ENCODE data around the gene OCA2.

OCA2 gene

GRCh38 chr15:28120359-28120640 lies 21.2 kb upstream of the OCA2 start:
- DNase-seq (ENCODE audit: low read depth) = no peak

- no peak for DNase-seq (ENCODE audit: low read depth)
Measured at GRCh38 chr15:28118531-28118930, 19.4 kb upstream of the OCA2 start.

- DNase-seq (ENCODE audit: low read depth) = no peak
Measured at GRCh38 chr15:28118083-28118482, 19.0 kb upstream of the OCA2 start.

DNA sequence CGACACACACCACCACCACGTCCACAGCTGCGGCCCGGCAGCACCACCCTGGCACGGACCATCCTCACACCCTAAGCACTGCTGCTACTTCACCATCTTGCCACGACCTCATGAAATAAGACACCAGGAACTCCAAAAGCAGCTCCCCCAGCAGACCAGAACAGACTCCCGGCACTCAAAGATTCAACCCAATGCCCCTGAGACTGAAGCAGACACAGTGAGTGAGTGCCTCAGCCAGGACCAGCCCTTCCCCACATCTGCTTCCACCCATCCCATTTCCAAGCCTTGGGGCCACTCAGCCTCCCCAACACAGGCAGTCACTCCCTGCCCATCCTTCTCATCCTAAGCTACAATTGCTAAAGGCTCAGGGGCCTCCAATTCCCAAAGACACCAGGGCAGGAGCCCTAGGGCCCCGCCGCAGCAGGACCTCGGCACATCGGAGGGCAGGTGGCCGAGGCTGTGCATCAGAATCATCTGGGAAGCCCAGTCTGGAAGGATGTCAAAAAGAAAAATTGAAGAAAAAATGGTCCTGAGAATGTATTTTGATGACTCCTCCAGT lies 18.4 kb upstream of the OCA2 start:
- no peak for DNase-seq (ENCODE audit: low read depth)

DNA sequence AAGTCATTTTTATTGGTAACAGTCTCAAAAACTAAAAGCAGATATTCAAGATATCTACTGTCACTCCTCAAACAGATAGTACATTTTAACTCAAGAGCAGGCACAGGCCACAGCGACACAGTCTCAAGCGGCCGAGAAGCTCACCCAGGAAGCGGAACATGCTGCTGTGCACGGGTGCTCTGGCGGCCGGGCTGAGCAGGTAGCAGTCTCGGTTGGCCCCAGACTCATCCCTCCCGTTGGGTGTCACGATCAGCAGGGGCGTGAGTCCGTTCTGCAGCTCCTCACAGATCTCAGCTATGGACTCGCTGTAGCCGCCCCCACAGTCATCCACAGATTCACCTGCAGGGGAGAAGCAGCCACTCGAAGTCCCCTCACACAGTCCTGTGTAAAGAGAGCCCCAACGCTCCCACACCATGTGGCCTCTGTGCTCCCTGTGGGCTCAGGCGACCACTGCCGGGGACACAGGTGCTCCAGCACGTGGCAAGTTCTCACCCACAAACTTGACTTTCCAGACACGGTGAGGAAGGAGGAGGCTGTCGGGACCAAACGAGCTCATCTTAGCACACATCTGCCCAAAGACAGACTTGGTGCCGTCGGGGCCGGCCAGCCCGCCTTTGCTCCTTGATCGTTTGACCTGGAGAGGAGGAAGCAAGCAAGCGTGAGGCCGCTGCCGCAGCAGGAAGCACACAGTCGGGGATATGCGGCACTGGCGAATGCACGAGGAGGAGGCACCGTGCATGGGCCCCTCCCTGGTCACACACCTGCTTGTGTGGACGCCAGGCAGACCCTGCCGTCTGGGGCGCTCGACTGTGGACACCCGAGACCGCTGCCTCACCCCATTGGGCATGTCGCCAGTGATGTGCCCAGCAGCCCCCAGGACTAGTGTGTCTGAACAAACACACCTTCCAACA lies 17.7 kb upstream of the OCA2 start:
- DNase-seq (ENCODE audit: low read depth) = no peak

- no peak for DNase-seq (ENCODE audit: low read depth)
Measured at GRCh38 chr15:28115871-28116270, 16.8 kb upstream of the OCA2 start.

- DNase-seq (ENCODE audit: low read depth) = no peak
Measured at GRCh38 chr15:28114721-28115622, 15.9 kb upstream of the OCA2 start.

- no peak for DNase-seq (ENCODE audit: low read depth)
Measured at GRCh38 chr15:28114114-28114455, 15.0 kb upstream of the OCA2 start.

- no peak for DNase-seq (ENCODE audit: low read depth)
Measured at GRCh38 chr15:28113394-28114113, 14.4 kb upstream of the OCA2 start.

GRCh38 chr15:28112962-28113361 lies 13.8 kb upstream of the OCA2 start:
- DNase-seq (ENCODE audit: low read depth) = no peak

GRCh38 chr15:28112101-28112760 lies 13.1 kb upstream of the OCA2 start:
- DNase-seq (ENCODE audit: low read depth) = no peak

- no peak for DNase-seq (ENCODE audit: low read depth)
Measured at GRCh38 chr15:28111543-28111942, 12.4 kb upstream of the OCA2 start.

DNA sequence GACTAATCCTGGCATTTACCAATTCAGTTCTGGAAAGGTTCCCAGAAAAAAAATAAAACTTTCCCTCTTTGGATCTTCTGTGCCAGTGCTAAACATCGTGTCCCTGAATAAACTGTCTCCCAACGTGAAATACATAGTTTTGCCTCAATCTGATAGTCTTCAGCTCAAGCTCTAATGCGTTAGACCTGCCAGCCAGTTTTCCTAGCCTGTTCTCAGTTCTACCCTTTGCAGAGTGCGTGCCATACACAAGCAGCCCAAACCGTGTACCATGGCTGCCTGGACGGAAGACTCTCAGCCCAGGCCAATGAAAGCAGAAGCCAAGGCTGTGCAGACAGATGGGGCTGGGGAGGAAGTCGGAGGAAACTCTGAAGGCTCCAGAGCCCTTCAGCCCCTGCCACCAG lies 11.4 kb upstream of the OCA2 start:
- no peak for DNase-seq (ENCODE audit: low read depth)

DNA sequence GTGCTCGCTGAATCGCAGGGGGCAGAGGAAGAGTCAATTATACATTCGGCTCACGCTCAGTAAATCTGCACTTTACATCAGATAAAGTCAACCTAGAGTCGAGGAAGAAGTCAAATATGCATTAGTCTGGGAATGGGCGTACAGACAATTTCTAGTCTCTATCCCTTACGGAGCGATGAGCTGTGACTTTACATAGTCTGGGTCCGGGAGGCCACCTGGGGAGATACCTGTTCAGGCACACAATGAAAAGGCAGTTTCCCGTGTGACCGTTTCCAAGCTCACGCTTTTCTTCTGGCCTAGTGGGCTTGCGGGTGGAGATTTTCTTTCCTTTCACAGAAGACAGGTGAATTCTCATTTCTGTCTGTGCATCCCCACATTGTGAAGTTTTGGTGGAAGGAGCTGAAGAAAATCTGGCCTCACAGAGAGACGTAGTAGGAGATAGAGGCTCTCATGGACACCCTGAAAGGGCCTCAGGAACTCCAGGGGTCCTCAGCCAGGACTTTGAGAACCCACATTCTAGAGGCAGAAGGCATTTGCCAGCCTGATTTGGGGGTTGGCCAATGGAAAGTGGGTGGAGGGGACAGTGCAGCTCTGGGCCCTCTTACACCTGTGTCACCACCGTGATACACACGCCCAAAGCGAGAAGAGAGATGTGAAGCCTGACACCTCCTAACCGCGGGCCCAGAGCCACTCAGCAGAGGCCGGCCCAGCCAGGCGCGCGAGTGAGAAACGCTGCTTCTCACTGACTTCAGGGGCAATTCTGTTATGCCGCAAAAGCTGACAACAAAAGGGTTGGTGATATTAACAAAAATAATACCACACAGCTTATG lies 10.7 kb upstream of the OCA2 start:
- no peak for DNase-seq (ENCODE audit: low read depth)

GRCh38 chr15:28107904-28108275 lies 8.8 kb upstream of the OCA2 start:
- DNase-seq (ENCODE audit: low read depth) = no peak

GRCh38 chr15:28107111-28107903 lies 8.2 kb upstream of the OCA2 start:
- no peak for DNase-seq (ENCODE audit: low read depth)

DNA sequence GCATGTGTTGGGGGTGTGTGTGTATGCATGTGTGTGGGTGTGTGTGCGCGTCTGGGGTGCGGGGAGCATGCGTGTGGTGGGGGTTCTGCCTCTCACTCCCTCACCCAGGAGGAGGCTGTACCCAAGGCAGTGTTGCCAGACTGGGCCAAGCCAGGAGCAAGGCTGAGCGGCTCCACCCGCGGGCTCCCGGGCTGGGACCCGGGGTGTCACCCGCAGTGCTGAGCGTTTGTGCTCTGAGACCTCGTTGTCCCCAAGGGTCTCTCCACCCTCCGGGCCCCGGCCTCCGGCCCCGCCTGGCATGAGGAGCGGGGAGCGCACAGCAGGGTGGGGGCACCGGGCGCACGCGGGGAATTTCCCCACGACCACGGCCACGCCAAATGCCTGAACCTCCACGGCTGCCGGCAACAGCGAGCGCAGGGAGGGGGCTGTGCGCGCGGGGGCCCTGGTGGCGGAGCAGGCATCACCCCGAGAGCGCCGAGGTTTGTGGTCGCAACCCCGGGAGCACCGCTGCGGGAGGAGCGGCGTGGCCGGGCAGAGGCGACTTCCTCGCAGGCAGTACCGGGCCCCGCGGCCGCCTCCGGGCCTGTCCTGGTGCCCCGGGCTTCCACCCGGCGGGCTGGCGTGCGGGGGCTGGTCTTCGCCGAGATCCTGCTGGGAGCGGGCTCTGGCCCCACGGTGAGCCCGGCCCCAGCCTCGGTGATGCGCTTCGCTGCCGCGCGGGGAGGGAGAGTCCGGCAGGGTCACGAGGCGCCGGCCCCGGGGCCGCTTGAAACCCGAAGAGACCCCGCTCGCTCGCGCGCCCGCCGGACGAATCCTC lies 7.4 kb upstream of the OCA2 start:
- no peak for DNase-seq (ENCODE audit: low read depth)

DNA sequence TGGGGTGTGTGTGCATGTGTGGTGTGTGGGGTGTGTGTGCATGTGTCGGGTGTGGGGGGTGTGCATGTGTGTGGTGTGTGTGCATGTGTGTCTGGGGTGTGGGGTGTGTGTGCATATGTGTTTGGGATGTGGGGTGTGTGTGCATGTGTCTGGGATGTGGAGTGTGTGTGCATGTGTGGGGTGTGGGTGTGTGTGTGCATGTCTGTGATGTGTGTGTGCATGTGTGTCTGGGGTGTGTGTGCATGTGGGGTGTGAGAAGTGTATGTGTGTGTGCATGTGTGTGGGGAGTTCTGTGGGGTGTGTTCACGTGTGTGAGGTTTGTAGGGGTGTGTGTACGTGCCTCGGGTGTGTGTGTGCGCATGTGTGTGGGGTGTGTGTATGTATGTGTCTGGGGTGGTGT lies 6.7 kb upstream of the OCA2 start:
- no peak for DNase-seq (ENCODE audit: low read depth)

DNA sequence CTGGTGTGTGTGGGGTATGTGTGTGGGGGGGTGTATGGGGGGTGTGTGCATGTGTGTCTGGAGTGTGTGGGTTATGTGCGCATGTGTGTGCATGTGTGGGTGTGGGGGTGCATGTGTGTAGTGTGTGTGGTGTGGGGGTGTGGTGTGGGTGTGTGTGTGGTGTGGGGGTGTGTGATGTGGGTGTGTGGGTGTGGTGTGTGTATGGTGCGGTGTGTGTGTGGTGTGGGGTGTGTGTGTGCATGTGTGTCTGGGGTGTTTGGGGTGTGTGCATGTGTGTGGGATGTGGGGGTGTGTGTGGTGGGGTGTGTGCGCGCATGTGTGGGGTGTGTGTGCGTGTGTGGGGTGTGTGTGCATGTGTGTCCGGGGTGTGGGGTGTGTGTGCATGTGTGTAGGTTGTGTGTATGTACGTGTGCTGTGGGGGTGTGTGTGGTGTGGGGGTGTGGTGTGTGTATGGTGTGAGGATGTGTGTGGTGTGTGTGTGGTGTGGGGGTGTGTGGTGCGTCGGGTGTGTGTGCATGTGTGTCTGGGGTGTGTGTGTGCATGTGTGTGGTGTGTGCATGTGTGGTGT lies 6.2 kb upstream of the OCA2 start:
- DNase-seq (ENCODE audit: low read depth) = no peak
